Measurements from ENCODE around the gene PCDH17. TPM values are rescaled to one million over a fixed set of nuclear protein-coding genes. Genes with fewer than 3 reads are reported as not detected.

The PCDH17 gene
- total and polyA plus RNA-seq, 2 donors (not counting 1 experiment from before 2014, with no cell fraction given), result not detected

GRCh38 chr13:57665481-57665880 is 33.9 kb downstream of the PCDH17 start:
- H3K9me3 ChIP-seq (ENCODE audit: control extremely low read depth in 1 of 3, control insufficient read depth in 2 of 3, insufficient read depth in 1 of 3, low read length in 2 of 3), result peaks cover 0 to 3% (median 0%) of the 10 kb centered on the region in 3 donors
- no peaks in the 10 kb centered on the region for H3K4me1 ChIP-seq (ENCODE audit: control insufficient read depth in 2 of 2, insufficient read depth in 2 of 2, low read length in 2 of 2)
- DNase-seq (no peak), ATAC-seq (ENCODE audit: low read depth) (no peak)
- no peaks in the 10 kb centered on the region for H4K20me1 ChIP-seq (ENCODE audit: control insufficient read depth, insufficient read depth, low read length, poor library complexity, severe bottlenecking)
- TF ChIP-seq EZH2 (IDR thresholded peaks at IDR 0.05; ENCODE audit: borderline replicate concordance, insufficient read depth, low read depth, low read length, poor library complexity, severe bottlenecking) (no peak), CTCF (IDR thresholded peaks at IDR 0.05) (no peak)
- H3K27ac Mint-ChIP-seq, result no peak overlapping the region
- H3K79me2 ChIP-seq (ENCODE audit: control insufficient read depth, insufficient read depth, low read length), result no peaks in the 10 kb centered on the region
- H3K4me3 ChIP-seq (ENCODE audit: control extremely low read depth in 1 of 5, extremely low read depth in 1 of 5, insufficient read depth in 1 of 5, low read depth in 2 of 5, low read length in 4 of 5), result no peak overlapping the region
- no peak overlapping the region for H3K4me3 Mint-ChIP-seq
- no peak overlapping the region for H3K27ac ChIP-seq (ENCODE audit: low read length in 2 of 2)
- no CpG with 5 or more reads among the region's 4 CpGs for WGBS (ENCODE audit: insufficient coverage)
- H3K9me3 Mint-ChIP-seq (ENCODE audit: insufficient read depth), result peaks cover 5% of the 10 kb centered on the region
- intact Hi-C loops (cut with micrococcal nuclease), result no loop called here
- CTCF ChIA-PET, result no interaction called here
- H2AFZ ChIP-seq (ENCODE audit: insufficient read depth, low read depth, low read length, poor library complexity, severe bottlenecking), result no peak overlapping the region
- no peaks in the 10 kb centered on the region for H3K4me1 Mint-ChIP-seq
- H3K27me3 Mint-ChIP-seq, result no peaks in the 10 kb centered on the region
- H3K4me2 ChIP-seq (replicated peaks; ENCODE audit: low read depth, low read length, poor library complexity, severe bottlenecking), result no peak overlapping the region
- POLR2A ChIA-PET, result no interaction called here
- no peak overlapping the region for H3K9ac ChIP-seq (ENCODE audit: low read length)
- H3K27me3 ChIP-seq (replicated peaks in 1 of 4; ENCODE audit: control extremely low read depth in 1 of 4, control insufficient read depth in 3 of 4, insufficient read depth in 4 of 4, low read length in 3 of 4), result no peaks in the 10 kb centered on the region
- no peaks in the 10 kb centered on the region for H3K36me3 ChIP-seq (replicated peaks in 1 of 2; ENCODE audit: control extremely low read depth in 1 of 2, control insufficient read depth in 1 of 2, extremely low read depth in 1 of 2, insufficient read depth in 2 of 2, low read length in 1 of 2)

DNA sequence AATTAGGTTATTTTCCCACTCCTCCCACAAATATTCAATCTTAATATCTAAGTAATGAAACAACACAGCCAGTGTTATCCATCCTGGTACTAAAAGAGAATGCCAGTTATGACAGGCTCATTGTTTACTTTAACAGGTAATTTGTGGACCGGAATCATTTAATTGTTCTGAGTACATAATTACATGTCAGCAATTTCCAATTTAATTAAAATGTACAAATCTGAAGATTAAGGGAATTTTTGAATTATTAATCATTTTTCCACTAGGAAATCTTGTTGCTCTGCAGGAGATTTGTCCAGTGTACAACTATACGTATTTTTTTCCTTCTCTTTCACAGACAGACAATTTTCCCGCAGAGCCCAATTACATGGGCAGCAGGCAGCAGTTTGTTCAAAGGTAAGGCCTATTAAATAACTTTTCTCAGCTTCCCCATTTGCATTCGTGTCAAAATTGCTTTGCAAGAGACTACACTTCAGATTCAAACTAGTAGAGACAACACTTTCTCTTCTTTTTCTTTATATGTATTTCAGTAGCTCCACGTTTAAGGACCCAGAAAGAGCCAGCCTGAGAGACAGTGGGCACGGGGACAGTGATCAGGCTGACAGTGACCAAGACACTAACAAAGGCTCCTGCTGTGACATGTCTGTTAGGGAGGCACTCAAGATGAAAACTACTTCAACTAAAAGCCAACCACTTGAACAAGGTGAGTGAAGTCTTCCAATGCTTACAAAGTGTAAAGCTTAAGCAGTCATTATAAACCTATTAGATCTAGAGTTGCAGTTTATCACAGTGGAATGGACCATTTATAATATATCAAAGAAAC is 34.8 kb downstream of the PCDH17 start:
- H3K27me3 ChIP-seq (replicated peaks in 1 of 4; ENCODE audit: control extremely low read depth in 1 of 4, control insufficient read depth in 3 of 4, insufficient read depth in 4 of 4, low read length in 3 of 4), result no peaks in the 10 kb centered on the region
- Mint-ChIP-seq H3K27me3 (no peaks in the 10 kb centered on the region), H3K4me3 (no peak overlapping the region), H3K4me1 (no peaks in the 10 kb centered on the region), H3K9me3 (ENCODE audit: insufficient read depth) (peaks cover 5% of the 10 kb centered on the region), H3K27ac (no peak overlapping the region)
- no peak overlapping the region for H3K4me2 ChIP-seq (replicated peaks; ENCODE audit: low read depth, low read length, poor library complexity, severe bottlenecking)
- H3K79me2 ChIP-seq (ENCODE audit: control insufficient read depth, insufficient read depth, low read length), result no peaks in the 10 kb centered on the region
- WGBS (ENCODE audit: insufficient coverage), result 64% methylated on average over 3 of the region's 6 CpGs
- H2AFZ ChIP-seq (ENCODE audit: insufficient read depth, low read depth, low read length, poor library complexity, severe bottlenecking), result no peak overlapping the region
- no peaks in the 10 kb centered on the region for H3K4me1 ChIP-seq (ENCODE audit: control insufficient read depth in 2 of 2, insufficient read depth in 2 of 2, low read length in 2 of 2)
- no peaks in the 10 kb centered on the region for H4K20me1 ChIP-seq (ENCODE audit: control insufficient read depth, insufficient read depth, low read length, poor library complexity, severe bottlenecking)
- intact Hi-C loops (cut with micrococcal nuclease), result no loop called here
- TF ChIP-seq CTCF (IDR thresholded peaks at IDR 0.05) (no peak), EZH2 (IDR thresholded peaks at IDR 0.05; ENCODE audit: borderline replicate concordance, insufficient read depth, low read depth, low read length, poor library complexity, severe bottlenecking) (no peak)
- no peak for DNase-seq
- no peak for ATAC-seq (ENCODE audit: low read depth)
- H3K9ac ChIP-seq (ENCODE audit: low read length), result no peak overlapping the region
- no peaks in the 10 kb centered on the region for H3K36me3 ChIP-seq (replicated peaks in 1 of 2; ENCODE audit: control extremely low read depth in 1 of 2, control insufficient read depth in 1 of 2, extremely low read depth in 1 of 2, insufficient read depth in 2 of 2, low read length in 1 of 2)
- H3K4me3 ChIP-seq (ENCODE audit: control extremely low read depth in 1 of 5, extremely low read depth in 1 of 5, insufficient read depth in 1 of 5, low read depth in 2 of 5, low read length in 4 of 5), result no peak overlapping the region
- CTCF ChIA-PET, result no interaction called here
- peaks cover 0 to 3% (median 0%) of the 10 kb centered on the region in 3 donors for H3K9me3 ChIP-seq (ENCODE audit: control extremely low read depth in 1 of 3, control insufficient read depth in 2 of 3, insufficient read depth in 1 of 3, low read length in 2 of 3)
- no peak overlapping the region for H3K27ac ChIP-seq (ENCODE audit: low read length in 2 of 2)
- POLR2A ChIA-PET, result no interaction called here

Measured in B cell (primary cell).